ENCODE results near the gene ARPIN. TPM values are rescaled to one million over a fixed set of nuclear protein-coding genes. Genes with fewer than 3 reads are reported as not detected.

Gene ARPIN
- total RNA-seq, 2 donors from 2014 or later = 19.5 to 21.4 TPM

DNA sequence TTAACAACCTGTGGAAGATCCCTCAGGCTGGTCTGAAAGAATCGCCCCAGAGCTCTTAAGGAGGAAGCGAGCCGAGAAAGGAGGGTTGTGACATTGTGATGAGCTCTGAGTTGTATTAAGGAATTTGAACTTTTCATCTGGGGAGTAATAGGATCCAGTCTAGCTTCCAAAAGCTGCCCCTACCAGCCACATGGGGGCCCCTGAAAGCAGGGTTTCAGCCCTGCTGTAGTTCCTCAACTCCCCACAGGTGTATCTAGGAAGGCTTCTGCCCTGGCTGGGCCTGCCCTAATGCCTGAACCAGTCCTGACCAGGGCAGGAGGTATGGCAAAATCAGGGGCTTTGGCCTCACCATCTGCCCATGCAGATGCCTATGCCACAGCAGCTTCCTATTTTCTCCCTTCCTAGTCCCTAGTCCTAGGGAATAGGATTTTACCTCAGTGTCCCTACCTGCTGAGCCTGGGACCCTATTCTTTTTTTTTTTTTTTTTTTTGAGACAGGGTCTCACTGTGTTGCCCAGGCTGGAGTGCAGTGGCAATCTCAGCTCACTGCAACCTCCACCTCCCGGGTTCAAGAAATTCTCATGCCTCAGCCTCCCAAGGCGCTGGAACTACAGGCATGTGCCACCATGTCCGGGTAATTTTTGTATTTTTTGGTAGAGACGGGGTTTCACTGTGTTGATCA, 14.0 kb downstream of the ARPIN start:
- DNase-seq (ENCODE audit: low spot score) (no peak), ATAC-seq (ENCODE audit: insufficient number of reproducible peaks, low FRiP score, low read depth) (no peak)
- H3K4me3 ChIP-seq = no peak overlapping the region
- peaks cover 6% of the 10 kb centered on the region for H3K36me3 ChIP-seq
- H3K4me1 ChIP-seq (ENCODE audit: control insufficient read depth in 1 of 2, low read depth in 2 of 2) = no peaks in the 10 kb centered on the region
- H3K27ac ChIP-seq = no peak overlapping the region
- TF ChIP-seq, protein P1, sequence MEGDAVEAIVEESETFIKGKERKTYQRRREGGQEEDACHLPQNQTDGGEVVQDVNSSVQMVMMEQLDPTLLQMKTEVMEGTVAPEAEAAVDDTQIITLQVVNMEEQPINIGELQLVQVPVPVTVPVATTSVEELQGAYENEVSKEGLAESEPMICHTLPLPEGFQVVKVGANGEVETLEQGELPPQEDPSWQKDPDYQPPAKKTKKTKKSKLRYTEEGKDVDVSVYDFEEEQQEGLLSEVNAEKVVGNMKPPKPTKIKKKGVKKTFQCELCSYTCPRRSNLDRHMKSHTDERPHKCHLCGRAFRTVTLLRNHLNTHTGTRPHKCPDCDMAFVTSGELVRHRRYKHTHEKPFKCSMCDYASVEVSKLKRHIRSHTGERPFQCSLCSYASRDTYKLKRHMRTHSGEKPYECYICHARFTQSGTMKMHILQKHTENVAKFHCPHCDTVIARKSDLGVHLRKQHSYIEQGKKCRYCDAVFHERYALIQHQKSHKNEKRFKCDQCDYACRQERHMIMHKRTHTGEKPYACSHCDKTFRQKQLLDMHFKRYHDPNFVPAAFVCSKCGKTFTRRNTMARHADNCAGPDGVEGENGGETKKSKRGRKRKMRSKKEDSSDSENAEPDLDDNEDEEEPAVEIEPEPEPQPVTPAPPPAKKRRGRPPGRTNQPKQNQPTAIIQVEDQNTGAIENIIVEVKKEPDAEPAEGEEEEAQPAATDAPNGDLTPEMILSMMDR (IDR thresholded peaks at IDR 0.05) = peak; percentile 33
- H3K9me3 ChIP-seq = no peaks in the 10 kb centered on the region
- H3K27me3 ChIP-seq (replicated peaks; ENCODE audit: insufficient read depth) = no peaks in the 10 kb centered on the region

DNA sequence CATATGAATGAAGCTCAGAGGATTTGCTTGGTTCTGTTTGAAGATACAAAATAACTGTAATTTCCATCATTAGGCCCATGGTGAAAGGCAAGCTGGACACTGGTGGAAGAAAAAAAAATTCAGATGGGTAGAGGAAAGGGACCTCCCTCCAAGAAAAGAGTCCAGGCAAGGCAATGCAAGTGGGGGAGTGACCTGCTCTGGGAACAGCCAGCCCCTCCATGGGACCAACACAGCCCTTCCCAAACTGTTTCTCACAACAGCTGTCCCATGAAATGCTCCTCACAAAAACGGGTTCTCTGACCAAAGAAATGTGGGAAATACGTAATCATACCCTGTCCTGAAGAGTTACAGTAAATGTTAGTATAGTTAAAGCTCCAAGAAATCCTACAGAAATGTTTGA, 14.6 kb downstream of the ARPIN start:
- Histone ChIP-seq H3K27me3 (replicated peaks; ENCODE audit: insufficient read depth) (no peaks in the 10 kb centered on the region), H3K27ac (no peak overlapping the region), H3K4me1 (ENCODE audit: control insufficient read depth in 1 of 2, low read depth in 2 of 2) (peaks cover 1 to 2% of the 10 kb centered on the region in 2 donors), H3K9me3 (no peaks in the 10 kb centered on the region), H3K4me3 (no peak overlapping the region), H3K36me3 (peaks cover 4% of the 10 kb centered on the region)
- DNase-seq (ENCODE audit: low spot score) (no peak), ATAC-seq (ENCODE audit: insufficient number of reproducible peaks, low FRiP score, low read depth) (no peak)
- TF ChIP-seq, protein P1 (IDR thresholded peaks at IDR 0.05) = no peak

DNA sequence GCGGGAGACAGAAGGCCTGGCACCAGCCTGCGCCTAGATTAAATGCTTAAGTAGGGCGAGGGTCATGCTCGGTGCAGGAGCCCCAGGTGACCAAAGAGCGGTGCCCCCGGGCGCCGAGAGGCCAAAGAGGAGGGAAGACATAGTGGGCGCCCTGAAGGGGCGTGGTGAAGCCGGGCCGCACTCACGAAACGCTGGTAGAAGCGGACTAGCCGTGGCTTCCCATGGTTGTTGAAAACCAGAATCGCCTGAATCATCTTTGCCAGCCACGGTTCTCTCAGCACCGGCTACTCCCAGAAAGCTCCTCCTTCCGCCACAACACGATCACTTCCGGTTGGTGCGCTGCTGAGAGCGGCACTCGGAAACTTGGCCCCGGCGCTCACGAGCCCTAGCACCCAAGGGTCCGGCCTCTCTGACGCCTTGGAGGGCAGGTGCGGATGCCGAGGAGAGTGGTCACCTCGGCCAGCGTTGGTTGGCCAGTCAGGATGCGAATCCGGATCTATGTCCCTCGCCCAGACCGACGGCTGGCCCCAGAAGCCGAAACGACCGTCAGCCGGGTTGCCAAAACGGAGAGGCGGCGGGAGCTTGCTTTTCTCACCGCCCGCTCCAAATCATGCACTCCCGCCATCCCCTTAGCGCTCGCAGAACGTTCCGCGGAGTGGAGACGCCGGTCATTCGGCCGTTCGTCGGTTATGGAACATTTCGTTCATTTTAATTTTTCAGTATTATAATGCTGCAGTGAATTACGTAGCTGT, 18.9 kb downstream of the ARPIN start, which contains the start of gene AP3S2:
AP3S2 (minus strand) TSS at position 299 of the 752 bp plus-strand sequence; CDS start at position 254, 45 bp downstream.
- peak within 1 kb of the TSS; percentile 92 for H3K4me3 ChIP-seq
- TF ChIP-seq, protein P1 (IDR thresholded peaks at IDR 0.05) = no peak
- H3K27me3 ChIP-seq (replicated peaks; ENCODE audit: insufficient read depth) = no peaks in the 10 kb centered on the region
- DNase-seq (ENCODE audit: low spot score) (peak; percentile 72), ATAC-seq (ENCODE audit: insufficient number of reproducible peaks, low FRiP score, low read depth) (peak; percentile 93)
- peak within 1 kb of the TSS; percentile 83 to 89 for H3K27ac ChIP-seq
- no peaks in the 10 kb centered on the region for H3K9me3 ChIP-seq
- H3K36me3 ChIP-seq = no peaks in the 10 kb centered on the region
- H3K4me1 ChIP-seq (ENCODE audit: control insufficient read depth in 1 of 2, low read depth in 2 of 2) = peaks cover 5 to 12% of the 10 kb centered on the region in 2 donors

DNA sequence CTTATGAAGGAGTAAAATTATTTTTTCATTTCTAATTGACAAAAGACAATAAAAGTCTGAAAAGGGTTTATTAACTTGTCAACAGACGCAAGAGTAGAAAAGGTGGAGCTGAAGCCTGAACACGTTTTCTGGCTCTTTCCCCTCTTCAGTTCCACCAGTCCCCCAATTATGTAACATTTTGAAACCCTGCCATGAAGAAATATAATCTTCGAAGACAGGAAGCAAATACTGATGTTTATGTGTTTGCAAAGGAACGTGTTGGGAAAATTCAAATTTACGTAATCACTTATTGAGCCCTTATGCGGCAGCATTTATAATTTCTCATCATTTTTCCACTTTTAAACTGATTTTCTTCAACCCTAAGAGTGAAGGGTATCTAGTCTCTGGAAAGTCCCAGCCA, 19.7 kb downstream of the ARPIN start:
- no peak for ATAC-seq (ENCODE audit: insufficient number of reproducible peaks, low FRiP score, low read depth)
- peak overlapping the region; percentile 83 to 89 for H3K27ac ChIP-seq

More for the DNA sequence above, 19.7 kb downstream of the ARPIN start:
- H3K4me3 ChIP-seq = peak overlapping the region; percentile 92
- H3K4me1 ChIP-seq (ENCODE audit: control insufficient read depth in 1 of 2, low read depth in 2 of 2) = peaks cover 5 to 12% of the 10 kb centered on the region in 2 donors
- TF ChIP-seq, protein P1 (IDR thresholded peaks at IDR 0.05) = no peak
- no peaks in the 10 kb centered on the region for H3K9me3 ChIP-seq
- DNase-seq (ENCODE audit: low spot score) = no peak
- H3K27me3 ChIP-seq (replicated peaks; ENCODE audit: insufficient read depth) = no peaks in the 10 kb centered on the region
- H3K36me3 ChIP-seq = peaks cover 8% of the 10 kb centered on the region

All from thoracic aorta (tissue), 2 donors.